ENCODE measurements around the gene ZNF561. TPM values are rescaled to one million over a fixed set of nuclear protein-coding genes. Genes with fewer than 3 reads are reported as not detected.

ZNF561 gene
- total RNA-seq, 1 donor from 2014 or later = 133 TPM

DNA sequence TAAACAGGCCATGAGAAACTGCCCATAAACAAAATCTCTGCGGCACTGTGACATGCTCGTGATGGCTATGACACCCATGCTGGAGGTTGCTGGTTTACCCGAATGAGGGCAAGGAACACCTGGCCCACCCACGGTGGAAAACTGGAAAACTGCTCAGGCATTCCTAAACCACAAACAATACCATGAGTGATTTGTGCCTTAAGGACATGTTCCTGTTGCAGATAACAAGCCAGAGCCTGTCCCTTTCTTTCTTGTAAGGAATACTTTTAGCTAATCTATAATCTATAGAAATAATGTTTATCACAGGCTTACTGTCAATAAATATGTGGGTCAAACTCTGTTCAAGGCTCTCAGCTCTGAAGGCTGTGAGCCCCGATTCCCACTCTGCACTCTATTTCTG lies 12.1 kb downstream of the ZNF561 start:
- Mint-ChIP-seq H3K36me3 (ENCODE audit: low read depth, unreplicated experiment) (peaks cover 62% of the 10 kb centered on the region), H3K27ac (ENCODE audit: unreplicated experiment) (no peak overlapping the region), H3K4me3 (ENCODE audit: unreplicated experiment) (no peak overlapping the region), H3K27me3 (ENCODE audit: low read depth, unreplicated experiment) (no peaks in the 10 kb centered on the region), H3K9me3 (ENCODE audit: unreplicated experiment) (peaks cover 51% of the 10 kb centered on the region), H3K4me1 (ENCODE audit: low read depth, unreplicated experiment) (no peaks in the 10 kb centered on the region)
- no peak overlapping the region for H3K4me3 ChIP-seq (ENCODE audit: insufficient read depth, low read depth, low read length)
- H2AFZ ChIP-seq (ENCODE audit: low read depth, low read length) = no peak overlapping the region
- H3K9me3 ChIP-seq (ENCODE audit: insufficient read depth, low read depth, low read length) = peaks cover 63% of the 10 kb centered on the region
- FAIRE-seq (no peak), DNase-seq (ENCODE audit: low read depth) (no peak)
- no peaks in the 10 kb centered on the region for H4K20me1 ChIP-seq (ENCODE audit: insufficient read depth, low read length)
- no peak for TF ChIP-seq EZH2 (IDR thresholded peaks at IDR 0.05; ENCODE audit: insufficient read depth, low read length)
- TF ChIP-seq, protein P1, sequence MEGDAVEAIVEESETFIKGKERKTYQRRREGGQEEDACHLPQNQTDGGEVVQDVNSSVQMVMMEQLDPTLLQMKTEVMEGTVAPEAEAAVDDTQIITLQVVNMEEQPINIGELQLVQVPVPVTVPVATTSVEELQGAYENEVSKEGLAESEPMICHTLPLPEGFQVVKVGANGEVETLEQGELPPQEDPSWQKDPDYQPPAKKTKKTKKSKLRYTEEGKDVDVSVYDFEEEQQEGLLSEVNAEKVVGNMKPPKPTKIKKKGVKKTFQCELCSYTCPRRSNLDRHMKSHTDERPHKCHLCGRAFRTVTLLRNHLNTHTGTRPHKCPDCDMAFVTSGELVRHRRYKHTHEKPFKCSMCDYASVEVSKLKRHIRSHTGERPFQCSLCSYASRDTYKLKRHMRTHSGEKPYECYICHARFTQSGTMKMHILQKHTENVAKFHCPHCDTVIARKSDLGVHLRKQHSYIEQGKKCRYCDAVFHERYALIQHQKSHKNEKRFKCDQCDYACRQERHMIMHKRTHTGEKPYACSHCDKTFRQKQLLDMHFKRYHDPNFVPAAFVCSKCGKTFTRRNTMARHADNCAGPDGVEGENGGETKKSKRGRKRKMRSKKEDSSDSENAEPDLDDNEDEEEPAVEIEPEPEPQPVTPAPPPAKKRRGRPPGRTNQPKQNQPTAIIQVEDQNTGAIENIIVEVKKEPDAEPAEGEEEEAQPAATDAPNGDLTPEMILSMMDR (IDR thresholded peaks at IDR 0.05; ENCODE audit: insufficient read depth, low read depth, low read length) = no peak
- no peak overlapping the region for H3K9ac ChIP-seq (ENCODE audit: low read length)
- no peak overlapping the region for H3K4me2 ChIP-seq (ENCODE audit: low read length)
- H3K4me1 ChIP-seq (ENCODE audit: insufficient read depth, low read length) = no peaks in the 10 kb centered on the region
- H3K27ac ChIP-seq (ENCODE audit: low read depth, low read length) = no peak overlapping the region
- no peaks in the 10 kb centered on the region for H3K79me2 ChIP-seq (ENCODE audit: insufficient read depth, low read length)
- no peaks in the 10 kb centered on the region for H3K27me3 ChIP-seq (ENCODE audit: insufficient read depth, low read length)
- peaks cover 55% of the 10 kb centered on the region for H3K36me3 ChIP-seq (ENCODE audit: insufficient read depth, low read length)

DNA sequence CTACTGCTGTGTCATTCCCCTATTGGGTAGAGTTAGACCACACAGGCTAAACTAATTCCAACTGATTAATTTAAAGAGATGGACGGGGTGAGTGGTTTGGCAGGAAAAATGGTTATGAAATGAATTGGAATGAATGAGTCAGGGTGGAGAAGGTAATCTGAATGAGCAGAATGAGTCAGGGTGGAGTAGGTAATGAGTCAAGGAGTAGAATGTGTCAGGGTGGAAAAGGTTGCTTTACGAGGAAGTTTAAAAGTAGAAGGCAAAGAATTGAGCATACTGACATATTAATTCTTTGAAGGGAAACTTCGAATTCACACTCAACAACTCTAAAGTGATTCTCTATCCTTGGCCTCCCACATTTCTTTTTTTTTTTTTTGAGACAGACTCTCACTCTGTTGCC lies 24.0 kb downstream of the ZNF561 start:
- peaks cover 6% of the 10 kb centered on the region for H3K27me3 Mint-ChIP-seq (ENCODE audit: low read depth, unreplicated experiment)
- peak overlapping the region; percentile 23 for H3K27ac Mint-ChIP-seq (ENCODE audit: unreplicated experiment)
- H3K4me2 ChIP-seq (ENCODE audit: low read length) = no peak overlapping the region
- H3K36me3 Mint-ChIP-seq (ENCODE audit: low read depth, unreplicated experiment) = peaks cover 2% of the 10 kb centered on the region
- H3K36me3 ChIP-seq (ENCODE audit: insufficient read depth, low read length) = no peaks in the 10 kb centered on the region
- H3K4me1 Mint-ChIP-seq (ENCODE audit: low read depth, unreplicated experiment) = peaks cover 3% of the 10 kb centered on the region
- H3K9me3 Mint-ChIP-seq (ENCODE audit: unreplicated experiment) = peaks cover 14% of the 10 kb centered on the region
- FAIRE-seq (no peak), DNase-seq (ENCODE audit: low read depth) (peak; percentile 90)
- no peak overlapping the region for H2AFZ ChIP-seq (ENCODE audit: low read depth, low read length)
- H3K4me3 ChIP-seq (ENCODE audit: insufficient read depth, low read depth, low read length) = no peak overlapping the region
- no peaks in the 10 kb centered on the region for H3K4me1 ChIP-seq (ENCODE audit: insufficient read depth, low read length)
- no peaks in the 10 kb centered on the region for H3K79me2 ChIP-seq (ENCODE audit: insufficient read depth, low read length)
- H3K4me3 Mint-ChIP-seq (ENCODE audit: unreplicated experiment) = no peak overlapping the region
- H3K27ac ChIP-seq (ENCODE audit: low read depth, low read length) = no peak overlapping the region
- no peaks in the 10 kb centered on the region for H3K27me3 ChIP-seq (ENCODE audit: insufficient read depth, low read length)
- H3K9me3 ChIP-seq (ENCODE audit: insufficient read depth, low read depth, low read length) = peaks cover 13% of the 10 kb centered on the region
- H3K9ac ChIP-seq (ENCODE audit: low read length) = no peak overlapping the region
- H4K20me1 ChIP-seq (ENCODE audit: insufficient read depth, low read length) = no peaks in the 10 kb centered on the region
- TF ChIP-seq, protein P1 (IDR thresholded peaks at IDR 0.05; ENCODE audit: insufficient read depth, low read depth, low read length) = no peak
- no peak for TF ChIP-seq EZH2 (IDR thresholded peaks at IDR 0.05; ENCODE audit: insufficient read depth, low read length)

DNA sequence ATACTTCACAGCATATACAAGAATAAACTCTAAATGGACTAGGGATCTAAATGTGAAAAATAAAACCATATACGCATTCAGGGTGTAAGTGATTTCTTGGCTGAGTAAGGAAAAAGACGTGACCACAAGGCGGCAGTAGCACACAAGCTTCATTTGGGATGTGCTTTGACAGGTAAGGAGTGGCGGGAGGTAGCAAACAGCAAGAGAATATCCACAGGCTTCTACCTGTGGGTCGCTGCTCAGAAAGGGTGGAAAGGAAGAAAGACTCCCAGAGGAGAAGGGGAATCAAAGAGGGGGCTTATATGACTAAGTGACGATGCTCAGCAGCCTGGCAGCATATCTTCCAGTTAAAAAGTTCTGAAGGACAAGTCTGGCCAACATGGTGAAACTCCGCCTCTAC lies 34.3 kb downstream of the ZNF561 start:
- Histone ChIP-seq H3K4me1 (ENCODE audit: insufficient read depth, low read length) (peaks cover 4% of the 10 kb centered on the region), H3K27me3 (ENCODE audit: insufficient read depth, low read length) (no peaks in the 10 kb centered on the region), H3K9ac (ENCODE audit: low read length) (no peak overlapping the region), H3K27ac (ENCODE audit: low read depth, low read length) (no peak overlapping the region), H3K79me2 (ENCODE audit: insufficient read depth, low read length) (peaks cover 29% of the 10 kb centered on the region), H3K9me3 (ENCODE audit: insufficient read depth, low read depth, low read length) (no peaks in the 10 kb centered on the region), H3K36me3 (ENCODE audit: insufficient read depth, low read length) (no peaks in the 10 kb centered on the region), H3K4me2 (ENCODE audit: low read length) (peak overlapping the region; percentile 19), H3K4me3 (ENCODE audit: insufficient read depth, low read depth, low read length) (no peak overlapping the region), H4K20me1 (ENCODE audit: insufficient read depth, low read length) (peaks cover 9% of the 10 kb centered on the region), H2AFZ (ENCODE audit: low read depth, low read length) (no peak overlapping the region)
- no peak overlapping the region for H3K4me3 Mint-ChIP-seq (ENCODE audit: unreplicated experiment)
- TF ChIP-seq EZH2 (IDR thresholded peaks at IDR 0.05; ENCODE audit: insufficient read depth, low read length) = no peak
- TF ChIP-seq, protein P1 (IDR thresholded peaks at IDR 0.05; ENCODE audit: insufficient read depth, low read depth, low read length) = peak; percentile 52
- peaks cover 7% of the 10 kb centered on the region for H3K27me3 Mint-ChIP-seq (ENCODE audit: low read depth, unreplicated experiment)
- H3K4me1 Mint-ChIP-seq (ENCODE audit: low read depth, unreplicated experiment) = peaks cover 6% of the 10 kb centered on the region
- no peak for FAIRE-seq
- no peak overlapping the region for H3K27ac Mint-ChIP-seq (ENCODE audit: unreplicated experiment)
- H3K36me3 Mint-ChIP-seq (ENCODE audit: low read depth, unreplicated experiment) = no peaks in the 10 kb centered on the region
- H3K9me3 Mint-ChIP-seq (ENCODE audit: unreplicated experiment) = peaks cover 4% of the 10 kb centered on the region
- peak; percentile 38 for DNase-seq (ENCODE audit: low read depth)
